Activated T-helper 17 cell treated with anti-CD3 and anti-CD28 coated beads, Interleukin-2, amount 50 U/mL, for 72 hours (primary cell): ENCODE data around the gene SIRPB1. TPM values are rescaled to one million over a fixed set of nuclear protein-coding genes. Genes with fewer than 3 reads are reported as not detected.

Experiments used
- ATAC-seq: fragments of 150-1000 bp; cut with Tn5 transposase; replicated peaks from 2 replicates; pipeline ENCODE4 v1.10.0; 2021; ENCODE audit warnings: mild to moderate bottlenecking, moderate library complexity
- H3K27ac Mint-ChIP-seq: one replicate; pipeline ENCODE4 v1.8.0; 2022; ENCODE audit warnings: mixed read lengths
- H3K27me3 Mint-ChIP-seq: one replicate; pipeline ENCODE4 v1.8.0; 2022; ENCODE audit warnings: mixed read lengths
- H3K36me3 Mint-ChIP-seq: one replicate; pipeline ENCODE4 v1.8.0; 2022; ENCODE audit warnings: low read depth, mild to moderate bottlenecking, mixed read lengths
- H3K4me1 Mint-ChIP-seq: one replicate; pipeline ENCODE4 v1.8.0; 2022; ENCODE audit warnings: mixed read lengths
- H3K4me3 Mint-ChIP-seq: one replicate; pipeline ENCODE4 v1.8.0; 2022; ENCODE audit warnings: mild to moderate bottlenecking, mixed read lengths
- H3K9me3 Mint-ChIP-seq: one replicate; pipeline ENCODE4 v1.8.0; 2022; ENCODE audit warnings: mixed read lengths
- total RNA-seq, 2 donors: library from RNA; stranded (reverse); gene quantifications; one replicate each; pipeline ENCODE4 v1.2.3, GENCODE V29; 2022

Gene SIRPB1
- 1 to 10 TPM in 1 of 2 donors, under 1 TPM in 1; 0.24 to 1.1 TPM for total RNA-seq

DNA sequence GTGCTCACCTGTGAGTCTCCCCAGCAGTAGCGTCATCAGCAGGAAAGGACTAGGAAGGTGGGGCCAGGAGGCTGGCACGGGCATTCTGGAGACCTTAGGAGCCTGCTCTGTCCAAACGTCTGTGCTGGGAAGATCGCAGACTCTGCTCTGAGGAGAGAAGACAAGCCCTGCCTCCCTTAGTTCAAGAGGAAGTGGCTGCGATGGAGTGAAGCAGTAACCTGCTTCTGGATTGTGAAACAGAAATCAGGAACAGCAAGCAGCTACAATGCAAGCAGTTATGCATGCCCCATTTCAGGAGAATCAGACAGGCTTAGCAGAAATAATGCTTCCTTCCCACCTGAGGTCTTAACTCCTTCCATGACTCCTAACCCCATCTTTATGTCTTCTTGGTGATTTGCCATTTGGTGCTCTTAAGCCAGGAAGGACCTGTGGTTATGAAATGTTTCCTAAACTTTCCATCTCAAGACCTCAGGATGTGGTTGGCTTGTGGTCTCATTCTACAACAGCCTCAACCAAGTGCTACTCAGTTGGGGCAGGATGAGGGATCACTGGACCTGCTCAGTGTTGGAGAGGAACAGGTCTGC, at the start of gene SIRPB1:
Gene SIRPB1 (minus strand): TSS at position 149 of the 584 bp plus-strand sequence. CDS start 65 bp downstream, at position 84.
- Mint-ChIP-seq H3K27ac (peak within 1 kb of the TSS; percentile 77), H3K9me3 (peaks cover 4% of the 10 kb centered on the region), H3K4me1 (peaks cover 49% of the 10 kb centered on the region), H3K36me3 (no peaks in the 10 kb centered on the region), H3K4me3 (peak within 1 kb of the TSS; percentile 46), H3K27me3 (no peaks in the 10 kb centered on the region)
- peak; percentile 69 for ATAC-seq

DNA sequence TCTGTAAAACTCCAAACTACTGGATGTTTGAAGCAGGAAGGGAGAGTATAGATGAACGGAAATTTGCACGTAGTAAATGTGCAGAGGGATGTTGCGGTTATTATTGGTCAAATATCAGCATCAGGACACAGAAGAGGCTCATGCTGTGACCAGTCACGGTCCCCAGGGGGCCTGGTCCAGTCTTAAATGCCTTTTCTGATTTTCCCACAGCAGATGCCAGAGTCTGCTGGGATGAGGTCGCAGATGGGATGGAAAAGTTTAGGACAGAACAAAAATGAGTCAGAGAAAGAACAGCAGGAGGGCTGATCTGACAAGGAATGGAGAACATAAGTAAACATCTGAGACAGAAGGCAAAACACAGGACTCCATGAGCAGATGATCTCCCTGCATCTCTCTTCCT, 49.5 kb upstream of the SIRPB1 start:
- Mint-ChIP-seq H3K4me3 (peak overlapping the region; percentile 90), H3K4me1 (peaks cover 60% of the 10 kb centered on the region), H3K27me3 (no peaks in the 10 kb centered on the region), H3K9me3 (no peaks in the 10 kb centered on the region), H3K27ac (peak overlapping the region; percentile 3), H3K36me3 (no peaks in the 10 kb centered on the region)
- no peak for ATAC-seq

DNA sequence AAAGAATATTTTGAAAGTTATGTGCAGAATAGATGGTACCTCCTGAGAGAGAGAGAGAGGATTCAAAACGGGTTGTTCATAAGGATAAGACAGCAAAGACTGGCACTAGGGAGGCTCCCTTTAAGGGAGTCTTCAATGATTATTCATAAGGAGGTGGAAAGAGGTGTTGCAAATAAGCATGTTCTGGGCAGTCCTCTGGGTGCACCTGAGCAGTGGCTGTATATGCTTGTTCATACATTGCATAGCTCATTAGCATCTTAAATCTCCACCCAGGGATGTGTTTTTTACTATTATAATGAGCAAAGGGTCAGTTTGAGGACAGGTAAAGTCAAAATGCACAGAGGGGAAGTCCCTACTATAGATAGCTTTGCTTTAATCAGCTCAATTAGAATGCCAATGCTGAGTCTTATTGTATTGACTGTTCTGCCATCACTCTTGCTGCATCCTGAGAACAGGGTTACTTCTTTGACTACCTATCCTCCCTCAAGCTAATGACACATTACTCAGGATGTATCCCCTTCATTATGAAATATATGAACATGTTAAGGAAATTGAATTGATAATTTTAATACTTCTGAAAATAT, 47.8 kb upstream of the SIRPB1 start:
- peaks cover 65% of the 10 kb centered on the region for H3K4me1 Mint-ChIP-seq
- no peaks in the 10 kb centered on the region for H3K9me3 Mint-ChIP-seq
- peak overlapping the region; percentile 80 for H3K27ac Mint-ChIP-seq
- H3K4me3 Mint-ChIP-seq = peak overlapping the region; percentile 90
- peak; percentile 60 for ATAC-seq
- no peaks in the 10 kb centered on the region for H3K36me3 Mint-ChIP-seq
- H3K27me3 Mint-ChIP-seq = no peaks in the 10 kb centered on the region

DNA sequence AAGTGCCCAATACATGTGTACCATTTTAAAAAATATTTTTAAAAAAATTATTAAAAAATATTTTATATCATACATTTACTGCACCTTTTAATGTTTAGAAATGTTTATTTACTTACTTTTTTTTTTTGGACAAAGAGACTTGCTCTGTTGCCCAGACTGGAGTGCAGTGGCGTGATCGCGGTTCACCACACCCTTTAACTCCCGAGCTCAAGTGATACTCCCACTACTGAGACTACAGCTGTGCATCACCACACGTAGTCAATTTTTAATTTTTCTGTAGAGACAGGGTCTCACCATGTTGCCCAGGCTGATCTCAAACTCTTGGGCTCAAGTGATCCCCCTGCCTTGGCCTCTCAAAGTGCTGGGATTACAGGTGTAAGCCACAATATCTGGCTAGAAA, 47.0 kb upstream of the SIRPB1 start:
- H3K4me3 Mint-ChIP-seq = peak overlapping the region; percentile 90
- peaks cover 65% of the 10 kb centered on the region for H3K4me1 Mint-ChIP-seq
- H3K27ac Mint-ChIP-seq = peak overlapping the region; percentile 80
- no peaks in the 10 kb centered on the region for H3K9me3 Mint-ChIP-seq
- ATAC-seq = peak; percentile 18
- H3K27me3 Mint-ChIP-seq = no peaks in the 10 kb centered on the region
- H3K36me3 Mint-ChIP-seq = no peaks in the 10 kb centered on the region

DNA sequence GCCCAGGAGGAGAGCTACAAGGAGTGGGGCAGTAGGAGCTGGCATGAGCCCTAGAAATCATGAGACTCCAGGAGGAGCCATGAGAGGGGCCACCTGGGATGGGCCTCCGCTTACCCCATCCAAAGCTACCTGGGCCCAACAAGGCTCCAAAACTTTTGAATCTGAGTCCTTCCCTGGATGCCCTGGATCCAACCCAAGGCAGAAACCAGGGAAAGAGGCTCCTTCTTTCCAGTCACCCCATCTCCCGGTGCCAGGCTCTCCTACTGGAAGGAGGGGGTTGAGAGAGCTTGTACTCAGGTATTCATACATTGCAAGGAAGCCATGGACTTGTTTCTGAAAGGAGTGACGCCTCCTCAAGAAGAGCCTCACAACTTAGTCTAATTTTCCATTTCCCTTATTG, 45.5 kb upstream of the SIRPB1 start:
- peak overlapping the region; percentile 84 for H3K27ac Mint-ChIP-seq
- H3K27me3 Mint-ChIP-seq = no peaks in the 10 kb centered on the region
- no peaks in the 10 kb centered on the region for H3K9me3 Mint-ChIP-seq
- H3K36me3 Mint-ChIP-seq = no peaks in the 10 kb centered on the region
- no peak for ATAC-seq
- peak overlapping the region; percentile 90 for H3K4me3 Mint-ChIP-seq
- H3K4me1 Mint-ChIP-seq = peaks cover 65% of the 10 kb centered on the region

DNA sequence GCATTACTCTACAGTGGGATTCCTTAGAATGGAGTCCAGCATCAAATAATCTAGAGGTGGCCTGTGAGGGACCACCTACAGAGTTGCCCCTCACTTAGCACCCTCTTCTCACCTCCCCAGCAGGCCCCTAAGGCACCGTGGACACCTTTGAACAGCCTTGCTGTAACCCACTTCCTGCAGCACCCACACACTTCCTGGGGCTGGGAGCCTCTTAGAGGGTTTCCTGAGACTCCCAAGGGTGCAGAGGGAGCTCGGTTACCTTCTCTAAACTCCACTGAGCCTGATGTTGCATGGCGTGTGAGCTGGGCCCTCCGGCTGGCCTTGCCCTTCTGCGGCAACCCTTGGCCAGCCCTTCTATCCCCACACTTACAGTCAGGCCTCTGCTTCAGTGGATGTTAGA, 45.1 kb upstream of the SIRPB1 start:
- Mint-ChIP-seq H3K27me3 (no peaks in the 10 kb centered on the region), H3K4me1 (peaks cover 69% of the 10 kb centered on the region), H3K4me3 (peak overlapping the region; percentile 90), H3K27ac (peak overlapping the region; percentile 84), H3K9me3 (no peaks in the 10 kb centered on the region), H3K36me3 (no peaks in the 10 kb centered on the region)
- ATAC-seq = peak; percentile 44

DNA sequence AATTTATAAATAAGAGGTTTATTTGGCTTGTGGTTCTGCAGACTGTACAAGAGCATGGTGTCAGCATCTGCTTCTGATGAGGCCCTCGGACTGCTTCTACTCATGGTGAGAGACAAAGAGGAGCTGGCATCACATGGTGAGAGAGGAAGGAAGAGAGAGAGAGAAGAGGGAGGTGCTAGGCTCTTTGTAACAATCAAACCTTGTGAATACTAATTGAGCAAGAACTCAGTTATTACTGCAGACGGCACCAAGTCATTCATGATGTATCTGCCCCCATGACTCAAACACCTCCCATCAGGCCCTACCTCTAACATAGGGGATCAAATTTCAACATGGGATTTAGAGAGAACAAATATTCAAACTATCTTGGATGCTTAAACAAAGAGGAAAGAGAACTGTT, 44.1 kb upstream of the SIRPB1 start:
- Mint-ChIP-seq H3K27ac (peak overlapping the region; percentile 84), H3K27me3 (no peaks in the 10 kb centered on the region), H3K9me3 (no peaks in the 10 kb centered on the region), H3K36me3 (no peaks in the 10 kb centered on the region), H3K4me3 (peak overlapping the region; percentile 90), H3K4me1 (peaks cover 77% of the 10 kb centered on the region)
- peak; percentile 23 for ATAC-seq

DNA sequence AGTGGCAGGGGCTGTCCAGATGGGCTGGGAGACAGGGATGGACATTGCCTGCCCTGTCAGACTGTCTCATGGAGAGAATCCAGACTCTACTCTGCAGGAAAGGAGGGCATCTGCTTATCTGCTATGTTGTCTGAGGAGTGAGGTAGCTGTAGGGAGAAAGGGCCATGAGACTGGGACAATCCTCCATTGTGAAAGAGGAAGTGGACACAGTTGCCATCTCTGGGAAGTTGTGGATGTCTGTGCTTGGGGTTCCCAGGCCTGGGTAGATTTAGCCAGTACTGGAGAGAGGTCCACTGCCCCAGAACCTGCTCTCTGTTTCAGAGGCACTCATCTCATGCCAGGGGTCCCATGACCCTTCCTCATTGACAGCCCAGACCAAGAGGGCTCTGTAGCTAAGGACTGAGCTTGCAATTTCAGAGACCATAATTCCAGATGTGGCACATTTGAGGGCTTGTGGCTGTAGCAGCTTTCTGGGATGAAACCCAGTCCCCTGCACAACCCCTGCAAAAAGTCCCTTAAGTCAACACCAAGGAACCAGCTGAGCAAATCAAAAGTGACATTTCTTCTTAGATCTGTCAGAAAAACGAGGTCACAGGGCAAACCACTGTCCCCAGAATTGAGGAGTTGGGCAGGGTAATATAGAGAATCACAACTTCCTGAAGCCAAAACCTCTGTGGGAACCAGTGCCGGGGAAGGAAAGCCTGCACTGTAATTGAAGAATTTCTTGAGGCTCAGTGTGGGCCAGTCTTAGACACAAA, 41.9 kb upstream of the SIRPB1 start:
- H3K27ac Mint-ChIP-seq = peak overlapping the region; percentile 90
- no peaks in the 10 kb centered on the region for H3K36me3 Mint-ChIP-seq
- H3K4me3 Mint-ChIP-seq = peak overlapping the region; percentile 90
- ATAC-seq = peak; percentile 27
- peaks cover 76% of the 10 kb centered on the region for H3K4me1 Mint-ChIP-seq
- H3K27me3 Mint-ChIP-seq = no peaks in the 10 kb centered on the region
- H3K9me3 Mint-ChIP-seq = no peaks in the 10 kb centered on the region

DNA sequence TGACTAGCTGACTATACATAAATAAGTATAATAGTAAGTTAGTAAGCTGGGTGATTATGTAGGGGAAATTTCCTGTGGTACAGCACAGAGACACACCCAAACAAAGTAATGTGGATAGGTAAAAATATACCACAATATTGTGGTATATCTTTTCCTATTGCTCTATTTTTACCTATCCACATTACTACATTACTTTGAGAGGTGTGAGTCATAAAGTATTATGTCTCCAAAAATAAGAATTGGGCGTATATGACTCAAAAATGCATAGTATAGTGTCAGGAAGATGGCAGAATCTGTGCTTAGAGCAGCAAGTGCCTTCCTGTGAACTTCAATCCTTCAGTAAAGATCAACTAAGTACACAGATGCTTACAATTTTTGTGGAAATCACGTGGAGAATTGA, 40.4 kb upstream of the SIRPB1 start:
- Mint-ChIP-seq H3K4me1 (peaks cover 84% of the 10 kb centered on the region), H3K9me3 (no peaks in the 10 kb centered on the region), H3K27ac (peak overlapping the region; percentile 90), H3K27me3 (no peaks in the 10 kb centered on the region), H3K4me3 (peak overlapping the region; percentile 90), H3K36me3 (peaks cover 7% of the 10 kb centered on the region)
- ATAC-seq = peak; percentile 74

DNA sequence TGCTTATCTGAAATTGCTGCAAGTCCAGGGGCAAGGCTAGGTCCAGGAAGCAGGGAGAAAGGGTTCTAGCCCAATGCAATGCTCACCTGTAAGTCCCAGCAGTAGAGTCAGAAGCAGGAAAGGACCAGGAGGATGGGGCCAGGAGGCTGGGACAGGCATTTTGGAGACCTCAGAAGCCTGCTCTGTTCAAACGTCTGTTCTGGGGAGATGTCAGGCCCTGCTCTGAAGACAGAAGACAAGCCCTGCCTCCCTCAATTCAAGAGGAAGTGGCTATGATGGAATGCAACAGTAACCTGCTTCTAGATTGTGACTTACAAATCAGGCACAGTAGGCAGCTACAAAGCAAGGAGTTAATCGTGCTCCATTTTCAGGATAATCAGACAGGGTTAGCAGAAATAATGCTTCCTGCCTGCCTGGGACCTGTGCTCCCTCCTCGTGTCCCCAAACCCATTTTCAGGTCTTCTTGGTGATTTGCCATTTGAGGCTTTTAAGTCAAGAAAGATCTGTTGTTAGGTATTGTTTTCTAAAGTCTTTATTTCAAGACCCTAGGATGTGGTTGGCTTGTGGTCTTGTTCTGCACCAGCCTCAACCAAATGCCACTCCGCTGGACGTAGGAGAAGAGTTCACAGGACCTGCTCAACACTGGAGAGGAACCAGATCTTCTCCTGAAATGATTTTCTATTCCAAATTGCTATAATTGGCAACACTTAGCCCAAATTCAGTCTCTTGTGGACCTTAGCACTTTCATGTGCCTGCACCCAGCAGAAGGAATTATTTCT, 37.9 kb upstream of the SIRPB1 start, which contains the start of gene SIRPG:
Gene SIRPG (minus strand): TSS at position 224 of the 779 bp plus-strand sequence. CDS start 65 bp downstream, at position 159.
- peaks cover 81% of the 10 kb centered on the region for H3K4me1 Mint-ChIP-seq
- peak; percentile 40 for ATAC-seq
- peak within 1 kb of the TSS; percentile 90 for H3K27ac Mint-ChIP-seq
- no peaks in the 10 kb centered on the region for H3K9me3 Mint-ChIP-seq
- no peaks in the 10 kb centered on the region for H3K27me3 Mint-ChIP-seq
- H3K4me3 Mint-ChIP-seq = peak within 1 kb of the TSS; percentile 90
- H3K36me3 Mint-ChIP-seq = peaks cover 32% of the 10 kb centered on the region

DNA sequence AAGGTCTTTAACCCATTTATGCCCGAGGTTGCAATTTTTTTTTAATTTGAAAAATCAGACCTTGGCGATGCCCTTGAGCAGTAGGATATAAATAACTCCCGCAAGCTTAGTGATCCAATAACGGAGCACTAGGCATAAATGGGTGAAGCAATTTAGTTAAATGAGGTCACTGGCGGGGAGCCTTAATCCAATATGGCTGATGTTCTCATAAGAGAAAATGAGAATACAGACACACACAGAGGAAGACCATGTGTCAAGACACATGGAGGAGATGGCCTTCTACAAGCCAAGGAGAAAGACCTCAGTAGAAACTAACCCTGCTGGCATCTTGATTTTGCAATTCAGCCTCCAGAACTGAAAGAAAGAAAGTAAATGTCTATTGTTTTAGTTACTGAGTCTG, 37.0 kb upstream of the SIRPB1 start:
- Mint-ChIP-seq H3K4me1 (peaks cover 75% of the 10 kb centered on the region), H3K36me3 (peaks cover 34% of the 10 kb centered on the region), H3K4me3 (peak overlapping the region; percentile 90), H3K27ac (peak overlapping the region; percentile 90), H3K9me3 (no peaks in the 10 kb centered on the region), H3K27me3 (no peaks in the 10 kb centered on the region)
- ATAC-seq = peak; percentile 13

DNA sequence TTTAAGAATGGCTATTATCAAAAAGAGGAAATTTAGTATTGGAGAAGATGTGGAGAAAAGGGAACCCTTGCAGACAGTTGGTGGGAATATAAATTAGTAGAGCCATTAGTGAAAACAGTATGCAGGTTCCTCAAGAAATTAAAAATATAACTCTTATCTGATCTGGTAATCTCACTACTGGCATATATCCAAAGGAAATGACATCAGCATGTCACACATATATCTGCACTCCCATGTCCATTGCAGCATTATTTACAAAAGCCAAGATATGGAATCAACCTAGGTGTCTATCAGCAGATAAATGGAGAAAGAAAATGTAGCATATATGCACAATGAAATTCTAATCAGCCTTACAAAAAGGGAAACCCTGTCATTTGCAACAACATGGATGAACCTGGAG, 35.2 kb upstream of the SIRPB1 start:
- H3K9me3 Mint-ChIP-seq = no peaks in the 10 kb centered on the region
- no peak for ATAC-seq
- peaks cover 34% of the 10 kb centered on the region for H3K36me3 Mint-ChIP-seq
- peak overlapping the region; percentile 44 for H3K27ac Mint-ChIP-seq
- H3K4me3 Mint-ChIP-seq = peak overlapping the region; percentile 90
- peaks cover 71% of the 10 kb centered on the region for H3K4me1 Mint-ChIP-seq
- no peaks in the 10 kb centered on the region for H3K27me3 Mint-ChIP-seq

DNA sequence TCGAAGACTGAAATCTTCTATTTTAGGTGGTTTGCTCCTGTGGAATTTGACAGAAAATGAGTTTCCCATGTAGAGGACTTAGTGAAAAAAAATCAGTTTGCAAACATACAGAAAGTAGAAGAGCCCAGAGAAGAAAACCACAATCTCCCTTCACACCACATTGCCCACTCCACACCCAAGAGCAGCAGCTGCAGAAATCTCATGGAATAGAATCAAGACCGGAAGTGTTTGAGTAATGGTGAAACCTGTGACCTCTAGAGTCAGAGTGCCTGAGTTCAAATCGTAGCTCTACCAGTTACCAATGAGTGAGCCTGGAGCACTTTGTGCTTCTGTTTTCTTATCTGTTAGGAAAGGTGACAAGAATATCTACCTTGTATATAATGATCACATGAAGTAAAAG, 33.2 kb upstream of the SIRPB1 start:
- peak; percentile 43 for ATAC-seq
- Mint-ChIP-seq H3K4me1 (peaks cover 54% of the 10 kb centered on the region), H3K36me3 (peaks cover 48% of the 10 kb centered on the region), H3K4me3 (peak overlapping the region; percentile 90), H3K9me3 (no peaks in the 10 kb centered on the region), H3K27ac (peak overlapping the region; percentile 71), H3K27me3 (no peaks in the 10 kb centered on the region)

DNA sequence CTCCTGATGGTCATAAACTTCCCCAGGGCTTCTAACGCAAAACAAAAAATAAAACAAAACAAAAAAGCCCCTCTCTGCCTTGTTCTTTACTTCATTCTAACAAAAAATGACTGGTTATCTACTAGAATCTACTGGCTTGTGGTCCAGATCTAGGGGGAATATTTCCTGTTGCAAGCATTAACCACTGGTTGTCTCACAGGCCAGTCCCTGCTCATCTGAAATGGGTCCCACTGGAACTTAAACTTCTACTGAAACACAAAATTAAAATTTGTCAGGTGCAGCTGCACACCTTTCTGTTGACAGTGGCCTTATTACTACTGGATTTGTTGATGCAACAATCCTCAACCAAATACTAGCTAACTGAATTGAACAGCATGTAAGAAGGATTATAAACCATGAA, 32.3 kb upstream of the SIRPB1 start:
- peak overlapping the region; percentile 24 for H3K4me3 Mint-ChIP-seq
- peaks cover 52% of the 10 kb centered on the region for H3K4me1 Mint-ChIP-seq
- H3K27ac Mint-ChIP-seq = no peak overlapping the region
- no peak for ATAC-seq
- H3K36me3 Mint-ChIP-seq = peaks cover 57% of the 10 kb centered on the region
- no peaks in the 10 kb centered on the region for H3K27me3 Mint-ChIP-seq
- no peaks in the 10 kb centered on the region for H3K9me3 Mint-ChIP-seq
